Colonic mucosa (tissue), 4 donors: Measurements from ENCODE around the gene AP4M1. TPM values are rescaled to one million over a fixed set of nuclear protein-coding genes. Genes with fewer than 3 reads are reported as not detected.

ENCODE experiments used
- DNase-seq: peaks from one replicate; pipeline ENCODE4 v3.0.0-alpha.2; 2020
- H3K27ac ChIP-seq: fragments of 200-600 bp; one replicate; pipeline ENCODE4 v1.8.0; 2021
- H3K27me3 ChIP-seq: fragments of 200-600 bp; one replicate; pipeline ENCODE4 v1.8.0; 2021
- H3K36me3 ChIP-seq: fragments of 200-600 bp; one replicate; pipeline ENCODE4 v1.8.0; 2021
- H3K4me1 ChIP-seq: fragments of 200-600 bp; one replicate; pipeline ENCODE4 v1.8.0; 2021; ENCODE audit warnings: mild to moderate bottlenecking
- H3K4me3 ChIP-seq: fragments of 200-600 bp; one replicate; pipeline ENCODE4 v1.8.0; 2021
- H3K9ac ChIP-seq, 2 donors: one replicate each; pipeline ENCODE4 v1.7.0; 2013; ENCODE audit warnings: control low read depth in 2 of 2, low read depth in 2 of 2, low read length in 2 of 2
- H3K9me3 ChIP-seq: fragments of 200-600 bp; one replicate; pipeline ENCODE4 v1.8.0; 2021
- CTCF ChIP-seq: fragments of 200-600 bp; IDR thresholded peaks from one replicate; pipeline ENCODE4 v1.8.0; 2022; ENCODE audit warnings: antibody characterized with exemption, mild to moderate bottlenecking
- intact Hi-C: fragments of 100-400 bp; cut with DNase I; formaldehyde crosslinking; loops from one replicate; pipeline ENCODE4 v1.14.1; 2022
- total RNA-seq, 2 donors: library from RNA; stranded (reverse); fragmentation: NEBNext Ultra II Directional in 1 of 2; extraction: Animal tissue kit (Norgen Biotek cat#: 25700) in 1 of 2; gene quantifications; one replicate each; pipeline ENCODE4 v1.2.1, GENCODE V29; 2021
- donor health status: healthy.
- donor health status: DM: no; HTN: no; CAD: no.
- donor health status: DM: no; HTN: no; CAD: no.

Gene AP4M1
- total RNA-seq, 2 donors from 2014 or later, result 17.8 to 23.6 TPM

- H3K4me1 ChIP-seq, result peaks cover 6% of the 10 kb centered on the region
- peak within 1 kb of the TSS; percentile 79 for H3K4me3 ChIP-seq
- no peaks in the 10 kb centered on the region for H3K9me3 ChIP-seq
- no peaks in the 10 kb centered on the region for H3K27me3 ChIP-seq
- no peaks in the 10 kb centered on the region for H3K36me3 ChIP-seq
- intact Hi-C loops, result no loop called here
- peak within 1 kb of the TSS; percentile 77 for H3K27ac ChIP-seq
- DNase-seq, result peak; percentile 96
- peak within 1 kb of the TSS; percentile 52 to 70 for H3K9ac ChIP-seq
- no peak for TF ChIP-seq CTCF
Measured at GRCh38 chr7:100119072-100119969, 17.9 kb downstream of the AP4M1 start, which contains the start of the genes CNPY4 and TAF6. Gene CNPY4, plus strand, starts transcription at chr7:100119634. Its CDS starts 111 bp downstream, at chr7:100119745. Gene TAF6, minus strand, starts transcription at chr7:100119358. Its CDS starts 5,149 bp downstream, at chr7:100114209.

GRCh38 chr7:100119970-100120732 lies 18.7 kb downstream of the AP4M1 start:
- peak overlapping the region; percentile 36 to 70 for H3K9ac ChIP-seq
- H3K4me1 ChIP-seq, result peaks cover 11% of the 10 kb centered on the region
- H3K36me3 ChIP-seq, result no peaks in the 10 kb centered on the region
- intact Hi-C loops, result no loop called here
- H3K4me3 ChIP-seq, result peak overlapping the region; percentile 79
- no peak for TF ChIP-seq CTCF
- peak overlapping the region; percentile 77 for H3K27ac ChIP-seq
- H3K9me3 ChIP-seq, result no peaks in the 10 kb centered on the region
- DNase-seq, result peak; percentile 66
- H3K27me3 ChIP-seq, result no peaks in the 10 kb centered on the region

GRCh38 chr7:100120733-100121036 lies 19.2 kb downstream of the AP4M1 start:
- DNase-seq, result no peak
- peak overlapping the region; percentile 33 to 70 for H3K9ac ChIP-seq
- no peaks in the 10 kb centered on the region for H3K36me3 ChIP-seq
- H3K9me3 ChIP-seq, result no peaks in the 10 kb centered on the region
- H3K4me3 ChIP-seq, result no peak overlapping the region
- H3K4me1 ChIP-seq, result peaks cover 15% of the 10 kb centered on the region
- intact Hi-C loops, result no loop called here
- peak overlapping the region; percentile 77 for H3K27ac ChIP-seq
- TF ChIP-seq CTCF, result no peak
- no peaks in the 10 kb centered on the region for H3K27me3 ChIP-seq

- no peaks in the 10 kb centered on the region for H3K36me3 ChIP-seq
- peaks cover 15% of the 10 kb centered on the region for H3K4me1 ChIP-seq
- H3K27ac ChIP-seq, result no peak overlapping the region
- no peaks in the 10 kb centered on the region for H3K9me3 ChIP-seq
- DNase-seq, result peak; percentile 56
- H3K27me3 ChIP-seq, result no peaks in the 10 kb centered on the region
- peak overlapping the region in 1 of 2 donors; percentile 61 for H3K9ac ChIP-seq
- no peak for TF ChIP-seq CTCF
- H3K4me3 ChIP-seq, result no peak overlapping the region
- intact Hi-C loops, result no loop called here
Measured at GRCh38 chr7:100122067-100122466, 20.6 kb downstream of the AP4M1 start.

GRCh38 chr7:100122568-100122967 lies 21.1 kb downstream of the AP4M1 start:
- no peaks in the 10 kb centered on the region for H3K36me3 ChIP-seq
- DNase-seq, result no peak
- no peak overlapping the region for H3K4me3 ChIP-seq
- TF ChIP-seq CTCF, result no peak
- H3K27me3 ChIP-seq, result no peaks in the 10 kb centered on the region
- H3K27ac ChIP-seq, result no peak overlapping the region
- intact Hi-C loops, result no loop called here
- peak overlapping the region in 1 of 2 donors; percentile 61 for H3K9ac ChIP-seq
- H3K9me3 ChIP-seq, result no peaks in the 10 kb centered on the region
- H3K4me1 ChIP-seq, result peaks cover 15% of the 10 kb centered on the region
